ENCODE data around the gene NCOR1. TPM values are rescaled to one million over a fixed set of nuclear protein-coding genes. Genes with fewer than 3 reads are reported as not detected.
A peak's percentile ranks its signal among the peaks of the same experiment; 100 is the strongest.
"Not testable (repeated sequence)": the region's sequence is repeated elsewhere in the genome, so short reads cannot be mapped to it uniquely, and the experiment has no call there.

NCOR1 gene
- total RNA-seq, 1 donor from 2014 or later: 75.3 TPM

DNA sequence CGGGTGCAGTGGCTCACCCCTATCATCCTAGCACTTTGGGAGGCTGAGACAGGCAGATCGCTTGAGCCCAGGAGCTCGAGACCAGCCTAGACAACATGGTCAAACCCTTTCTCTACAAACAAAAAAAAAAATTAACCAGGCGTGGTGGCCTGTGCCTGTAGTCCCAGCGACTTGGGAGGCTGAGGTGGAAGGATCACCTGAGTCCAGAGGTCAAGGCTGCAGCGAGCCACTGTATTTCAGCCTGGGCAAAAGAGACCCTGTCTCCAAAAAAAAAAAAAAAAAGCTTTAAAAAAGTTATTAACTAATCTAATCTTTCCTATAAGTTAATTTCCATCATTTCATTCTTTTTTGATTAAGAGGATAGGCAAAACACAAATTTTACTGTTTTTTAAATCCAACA lies 2.5 kb downstream of the NCOR1 start:
- Histone ChIP-seq H3K36me3 (ENCODE audit: control insufficient read depth, insufficient read depth, low read length) (no peaks in the 10 kb centered on the region), H3K4me3 (ENCODE audit: low read depth, low read length) (no peak overlapping the region), H3K27me3 (ENCODE audit: control insufficient read depth, insufficient read depth, low read length) (no peaks in the 10 kb centered on the region)
- DNase-seq (ENCODE audit: low read depth): no peak
- TF ChIP-seq, protein P1, sequence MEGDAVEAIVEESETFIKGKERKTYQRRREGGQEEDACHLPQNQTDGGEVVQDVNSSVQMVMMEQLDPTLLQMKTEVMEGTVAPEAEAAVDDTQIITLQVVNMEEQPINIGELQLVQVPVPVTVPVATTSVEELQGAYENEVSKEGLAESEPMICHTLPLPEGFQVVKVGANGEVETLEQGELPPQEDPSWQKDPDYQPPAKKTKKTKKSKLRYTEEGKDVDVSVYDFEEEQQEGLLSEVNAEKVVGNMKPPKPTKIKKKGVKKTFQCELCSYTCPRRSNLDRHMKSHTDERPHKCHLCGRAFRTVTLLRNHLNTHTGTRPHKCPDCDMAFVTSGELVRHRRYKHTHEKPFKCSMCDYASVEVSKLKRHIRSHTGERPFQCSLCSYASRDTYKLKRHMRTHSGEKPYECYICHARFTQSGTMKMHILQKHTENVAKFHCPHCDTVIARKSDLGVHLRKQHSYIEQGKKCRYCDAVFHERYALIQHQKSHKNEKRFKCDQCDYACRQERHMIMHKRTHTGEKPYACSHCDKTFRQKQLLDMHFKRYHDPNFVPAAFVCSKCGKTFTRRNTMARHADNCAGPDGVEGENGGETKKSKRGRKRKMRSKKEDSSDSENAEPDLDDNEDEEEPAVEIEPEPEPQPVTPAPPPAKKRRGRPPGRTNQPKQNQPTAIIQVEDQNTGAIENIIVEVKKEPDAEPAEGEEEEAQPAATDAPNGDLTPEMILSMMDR (IDR thresholded peaks at IDR 0.05; ENCODE audit: insufficient read depth, low read length, severe bottlenecking): no peak
- FAIRE-seq: no peak

DNA sequence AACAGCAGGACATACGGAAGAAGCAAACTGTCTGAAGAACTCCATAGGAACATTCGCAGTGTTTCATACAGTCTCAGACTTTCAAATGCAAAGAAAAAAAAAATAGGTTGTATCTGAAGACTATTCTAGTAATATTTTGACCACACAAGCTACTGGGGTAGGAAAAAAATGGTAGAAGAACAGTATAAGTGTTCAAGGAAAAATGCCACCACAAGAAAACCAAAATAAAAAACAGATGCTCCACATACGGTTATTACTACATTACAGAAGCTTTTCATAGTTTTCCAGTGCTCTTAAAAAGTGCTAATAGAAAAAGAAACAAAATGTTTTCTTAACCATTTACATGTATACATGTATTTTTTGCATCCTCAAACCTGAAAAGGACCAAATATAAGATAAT lies 3.7 kb downstream of the NCOR1 start:
- Histone ChIP-seq H3K36me3 (ENCODE audit: control insufficient read depth, insufficient read depth, low read length) (no peaks in the 10 kb centered on the region), H3K27me3 (ENCODE audit: control insufficient read depth, insufficient read depth, low read length) (no peaks in the 10 kb centered on the region), H3K4me3 (ENCODE audit: low read depth, low read length) (no peak overlapping the region)
- FAIRE-seq (no peak), DNase-seq (ENCODE audit: low read depth) (no peak)
- TF ChIP-seq, protein P1 (IDR thresholded peaks at IDR 0.05; ENCODE audit: insufficient read depth, low read length, severe bottlenecking): no peak

DNA sequence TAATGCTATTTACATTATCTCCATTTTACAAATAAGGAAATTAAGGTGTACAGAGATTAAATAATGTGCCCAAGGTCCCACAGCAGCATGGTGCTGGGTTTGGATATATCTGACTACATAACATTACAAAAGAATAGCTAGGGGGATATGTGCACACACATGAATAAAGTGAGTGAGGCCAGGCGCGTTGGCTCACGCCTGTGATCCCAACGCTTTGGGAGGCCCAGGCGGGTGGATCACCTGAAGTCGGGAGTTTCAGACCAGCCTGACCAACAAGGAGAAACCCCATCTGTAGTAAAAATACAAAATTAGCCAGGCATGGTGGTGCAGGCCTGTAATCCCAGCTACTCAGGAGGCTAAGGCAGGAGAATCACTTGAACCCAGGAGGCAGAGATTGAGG lies 10.6 kb downstream of the NCOR1 start:
- DNase-seq (ENCODE audit: low read depth): peak; percentile 18
- FAIRE-seq: not testable (repeated sequence)

DNA sequence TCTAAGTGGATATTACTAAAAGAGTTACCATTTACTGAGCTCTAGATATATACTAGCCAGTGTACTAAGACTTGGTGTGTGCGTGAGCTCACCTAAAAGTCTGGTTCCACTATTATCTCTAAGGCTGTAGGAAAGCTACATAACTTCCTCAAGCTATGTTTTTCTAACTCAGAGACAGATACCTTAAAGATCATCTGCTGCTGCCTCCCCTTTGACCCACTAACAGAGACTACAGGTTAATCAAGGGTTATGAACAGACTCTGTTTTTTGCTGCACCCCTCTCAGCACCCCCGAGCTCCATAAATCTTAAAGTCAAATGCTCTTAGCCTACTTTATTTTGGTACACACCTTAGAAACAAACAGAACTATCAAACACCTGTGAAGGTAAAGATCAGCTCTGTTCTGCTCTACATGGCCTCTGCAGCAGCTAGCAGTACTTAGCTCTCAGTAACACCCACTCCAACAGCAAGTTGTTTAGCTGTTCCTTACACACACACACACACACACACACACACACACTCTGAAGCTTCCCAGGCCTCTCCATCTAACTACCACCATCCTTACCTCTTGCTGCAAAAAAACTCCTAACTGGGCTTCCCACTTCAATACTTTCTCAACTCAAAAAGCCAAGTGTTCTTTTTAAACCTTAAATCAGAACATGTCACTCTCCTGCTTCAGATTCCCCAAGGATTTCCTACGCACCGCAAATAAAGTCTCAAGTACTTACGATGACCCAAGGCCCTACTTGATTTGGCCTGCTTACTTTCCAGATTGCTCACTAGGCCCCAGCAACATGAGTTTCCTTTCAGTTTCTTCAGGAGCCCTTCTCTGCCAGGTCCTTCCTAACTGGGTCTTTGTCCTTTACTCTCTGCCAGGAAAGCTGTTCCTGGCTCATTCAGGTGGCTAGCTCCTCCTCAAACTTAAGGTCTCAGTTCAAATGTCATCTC lies 12.5 kb downstream of the NCOR1 start:
- not testable (repeated sequence) for DNase-seq (ENCODE audit: low read depth); H3K4me3 ChIP-seq (ENCODE audit: low read depth, low read length); H3K27me3 ChIP-seq (ENCODE audit: control insufficient read depth, insufficient read depth, low read length); H3K36me3 ChIP-seq (ENCODE audit: control insufficient read depth, insufficient read depth, low read length); FAIRE-seq

More for the DNA sequence above, 10.6 kb downstream of the NCOR1 start:
- H3K27me3 ChIP-seq (ENCODE audit: control insufficient read depth, insufficient read depth, low read length); H3K36me3 ChIP-seq (ENCODE audit: control insufficient read depth, insufficient read depth, low read length); H3K4me3 ChIP-seq (ENCODE audit: low read depth, low read length): not testable (repeated sequence)

DNA sequence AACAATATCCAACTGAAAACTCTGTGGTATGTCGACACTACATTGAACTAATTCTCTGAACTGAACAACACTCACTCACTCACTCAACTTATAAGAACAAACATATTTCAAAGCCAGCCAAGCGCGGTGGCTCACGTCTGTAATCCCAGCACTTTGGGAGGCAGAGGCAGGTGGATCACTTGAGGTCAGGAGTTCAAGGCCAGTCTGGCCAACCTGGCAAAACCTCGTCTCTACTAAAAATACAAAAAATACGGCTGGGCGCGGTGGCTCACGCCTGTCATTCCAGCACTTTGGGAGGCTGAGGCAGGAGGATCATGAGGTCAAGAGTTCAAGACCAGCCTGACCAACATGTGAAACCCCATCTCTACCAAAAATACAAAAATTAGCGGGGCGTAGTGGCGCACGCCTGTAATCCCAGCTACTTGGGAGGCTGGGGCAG lies 13.6 kb downstream of the NCOR1 start:
- not testable (repeated sequence) for H3K27me3 ChIP-seq (ENCODE audit: control insufficient read depth, insufficient read depth, low read length); H3K4me3 ChIP-seq (ENCODE audit: low read depth, low read length); H3K36me3 ChIP-seq (ENCODE audit: control insufficient read depth, insufficient read depth, low read length); DNase-seq (ENCODE audit: low read depth); FAIRE-seq

DNA sequence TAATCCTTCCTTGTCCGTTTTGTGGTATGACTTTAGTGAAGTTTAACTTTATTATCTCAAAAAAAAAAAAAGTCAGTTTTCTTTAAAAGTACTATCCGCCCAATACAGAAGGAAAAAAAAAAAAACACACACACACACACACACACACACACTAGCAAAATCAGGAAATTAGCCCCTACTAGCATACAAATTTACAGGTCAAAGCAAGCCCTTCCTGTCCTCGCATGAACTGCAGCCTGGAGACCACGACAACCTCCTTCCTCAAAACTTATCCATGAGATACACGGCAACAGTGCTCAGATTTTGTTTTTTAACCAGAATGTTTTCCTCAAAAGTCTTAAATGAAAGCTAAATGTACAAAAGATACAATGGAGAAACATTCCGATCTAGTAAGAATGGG lies 16.2 kb downstream of the NCOR1 start:
- TF ChIP-seq, protein P1 (IDR thresholded peaks at IDR 0.05; ENCODE audit: insufficient read depth, low read length, severe bottlenecking): no peak
- H3K27me3 ChIP-seq (ENCODE audit: control insufficient read depth, insufficient read depth, low read length): no peaks in the 10 kb centered on the region
- no peak overlapping the region for H3K4me3 ChIP-seq (ENCODE audit: low read depth, low read length)
- DNase-seq (ENCODE audit: low read depth): peak; percentile 26
- H3K36me3 ChIP-seq (ENCODE audit: control insufficient read depth, insufficient read depth, low read length): no peaks in the 10 kb centered on the region
- FAIRE-seq: no peak

DNA sequence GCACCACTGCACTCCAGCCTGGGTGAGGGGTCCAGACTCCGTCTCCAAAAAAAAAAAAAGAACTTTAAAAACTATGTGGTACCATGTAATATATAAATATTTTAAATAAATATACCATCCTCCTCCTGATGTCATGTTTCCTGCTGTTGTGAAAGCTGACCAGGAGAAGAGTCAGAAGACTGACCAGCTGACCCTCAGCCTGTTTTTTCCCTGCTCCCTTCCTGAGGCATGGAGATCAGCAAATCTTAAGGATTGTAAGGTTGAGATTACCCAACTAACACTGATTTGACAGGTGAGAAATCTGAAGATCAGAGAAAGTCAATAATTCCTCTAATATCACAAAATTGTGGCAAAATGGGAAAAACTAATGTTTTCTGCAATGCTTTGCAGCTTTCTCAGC lies 18.1 kb downstream of the NCOR1 start:
- Histone ChIP-seq H3K36me3 (ENCODE audit: control insufficient read depth, insufficient read depth, low read length) (no peaks in the 10 kb centered on the region), H3K4me3 (ENCODE audit: low read depth, low read length) (no peak overlapping the region), H3K27me3 (ENCODE audit: control insufficient read depth, insufficient read depth, low read length) (no peaks in the 10 kb centered on the region)
- TF ChIP-seq, protein P1 (IDR thresholded peaks at IDR 0.05; ENCODE audit: insufficient read depth, low read length, severe bottlenecking): no peak
- FAIRE-seq (no peak), DNase-seq (ENCODE audit: low read depth) (no peak)

DNA sequence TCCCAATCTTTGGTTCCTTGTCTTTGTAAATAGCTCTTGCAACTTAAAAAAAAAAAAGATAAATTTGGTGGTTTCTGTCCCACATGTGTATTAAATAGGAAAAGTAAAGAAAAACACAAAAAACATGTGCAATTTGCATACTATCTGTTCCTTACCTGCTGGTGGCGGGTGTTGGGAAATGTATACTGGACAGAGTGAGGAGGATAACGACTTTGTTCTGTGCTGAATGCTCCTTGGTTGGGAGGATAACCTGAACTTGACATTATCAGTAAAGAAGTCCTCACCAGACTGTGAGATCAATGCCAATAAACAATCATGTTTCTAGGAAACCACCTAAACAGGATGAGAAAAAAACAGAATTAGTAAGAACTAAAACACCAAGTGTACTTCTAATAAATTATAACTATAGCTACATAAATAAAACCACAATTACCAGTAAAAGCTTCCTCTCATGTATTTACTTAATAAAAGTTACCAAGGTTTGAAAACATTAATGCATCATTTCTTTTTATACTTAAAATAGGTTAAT lies 21.0 kb downstream of the NCOR1 start:
- DNase-seq (ENCODE audit: low read depth); FAIRE-seq; H3K27me3 ChIP-seq (ENCODE audit: control insufficient read depth, insufficient read depth, low read length); H3K4me3 ChIP-seq (ENCODE audit: low read depth, low read length); H3K36me3 ChIP-seq (ENCODE audit: control insufficient read depth, insufficient read depth, low read length): not testable (repeated sequence)

Measured in bronchial epithelial cell (primary cell).